Hematopoietic multipotent progenitor cell treated with erythropoietin and hydrocortisone succinate and interleukin-3 and kit ligand, for 6 days (in vitro differentiated cells): ENCODE measurements around the gene RASA4B.

Experiments used
- DNase-seq: peaks from one replicate; pipeline ENCODE4 v3.0.0-alpha.2; 2015

RASA4B gene

DNA sequence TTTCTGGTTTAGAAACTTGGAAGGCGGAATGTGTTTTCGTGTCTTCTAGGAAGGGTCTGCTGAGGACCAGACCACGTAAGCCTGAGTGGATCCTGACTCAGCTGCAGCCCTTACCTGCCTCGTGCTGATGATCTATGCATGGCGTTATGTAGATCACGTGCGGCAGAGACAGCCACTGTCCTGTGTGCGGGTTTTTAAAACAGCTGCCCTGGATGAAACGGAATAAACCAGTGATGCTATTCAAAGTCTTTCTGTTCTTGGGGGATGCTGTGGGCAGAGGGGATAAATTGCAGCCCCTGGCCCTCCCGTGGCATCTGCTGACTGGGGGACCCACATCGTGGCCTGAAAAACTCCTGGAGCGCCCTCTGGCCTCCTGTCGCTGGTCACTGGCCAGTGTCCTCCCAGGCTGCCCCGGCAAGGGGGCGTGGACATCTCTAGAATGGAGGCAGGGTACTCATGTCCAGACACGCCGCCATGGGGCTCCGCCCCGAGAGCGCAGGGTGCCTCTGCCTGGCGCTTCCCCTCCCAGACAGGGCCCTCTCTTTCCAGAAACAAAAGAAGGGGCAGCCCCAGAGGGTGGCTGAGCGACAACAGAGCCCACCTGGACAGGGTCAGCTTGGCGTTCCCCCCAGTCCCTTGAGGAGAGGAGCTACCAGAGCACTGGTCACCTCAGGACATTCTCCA is 66.1 kb downstream of the RASA4B start:
- no peak for DNase-seq

DNA sequence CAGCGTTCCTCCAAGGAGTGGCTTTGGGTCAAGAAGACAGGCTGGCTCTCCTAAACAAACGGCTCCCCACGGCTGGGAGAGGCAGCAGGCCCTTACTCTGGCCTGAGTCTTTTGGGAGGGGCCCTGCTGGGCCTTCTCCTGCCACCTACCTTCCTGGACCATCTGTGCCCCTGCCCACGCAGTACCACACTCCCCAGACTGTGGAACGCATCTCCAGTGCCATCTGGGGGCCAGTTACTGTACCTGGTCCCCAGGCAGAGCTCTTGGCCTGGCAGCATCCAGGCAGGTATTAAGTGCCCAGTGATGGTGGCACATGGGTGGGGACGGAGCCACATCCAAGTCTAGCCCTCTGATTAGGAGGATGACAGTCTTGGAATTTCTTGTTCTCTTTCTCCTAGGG is 67.3 kb downstream of the RASA4B start:
- peak; percentile 58 for DNase-seq

DNA sequence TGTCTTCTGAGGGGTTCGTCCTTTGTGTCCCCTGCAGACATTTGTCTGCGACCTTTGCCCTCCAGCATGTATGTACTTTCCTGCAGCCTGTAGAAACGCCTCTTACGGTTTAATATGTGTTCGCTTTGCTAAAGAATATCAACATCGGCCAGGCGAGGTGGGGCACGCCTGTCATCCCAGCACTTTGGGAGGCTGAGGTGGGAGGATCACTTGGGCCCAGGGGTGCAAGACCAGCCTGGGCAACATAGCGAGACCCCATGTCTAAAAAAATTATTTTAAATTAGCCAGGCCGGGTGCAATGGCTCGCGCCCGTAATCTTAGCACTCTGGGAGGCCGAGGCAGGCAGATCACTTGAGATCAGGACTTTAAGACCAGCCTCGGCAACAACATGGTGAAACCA is 68.4 kb downstream of the RASA4B start:
- DNase-seq = no peak

DNA sequence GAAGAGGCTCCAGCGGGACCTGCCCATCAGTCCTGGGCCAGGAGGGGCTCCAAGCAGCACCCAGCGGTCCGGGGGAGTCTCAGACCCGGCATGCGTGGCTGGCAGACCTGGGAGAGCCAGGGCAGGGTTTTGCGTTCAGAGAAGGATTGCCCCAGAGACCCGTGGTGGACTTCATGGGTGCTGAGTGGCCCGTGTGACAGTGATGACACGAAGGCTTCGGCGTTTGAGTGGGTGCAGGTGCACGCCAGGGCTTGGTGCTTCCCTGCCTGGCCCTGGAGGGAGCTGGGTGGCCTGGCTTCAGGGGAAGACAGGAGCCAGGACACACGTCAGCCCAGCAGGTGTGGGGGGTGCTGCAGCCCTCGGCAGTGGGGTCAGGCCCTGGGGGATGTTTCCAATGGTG is 70.3 kb downstream of the RASA4B start:
- DNase-seq = no peak

DNA sequence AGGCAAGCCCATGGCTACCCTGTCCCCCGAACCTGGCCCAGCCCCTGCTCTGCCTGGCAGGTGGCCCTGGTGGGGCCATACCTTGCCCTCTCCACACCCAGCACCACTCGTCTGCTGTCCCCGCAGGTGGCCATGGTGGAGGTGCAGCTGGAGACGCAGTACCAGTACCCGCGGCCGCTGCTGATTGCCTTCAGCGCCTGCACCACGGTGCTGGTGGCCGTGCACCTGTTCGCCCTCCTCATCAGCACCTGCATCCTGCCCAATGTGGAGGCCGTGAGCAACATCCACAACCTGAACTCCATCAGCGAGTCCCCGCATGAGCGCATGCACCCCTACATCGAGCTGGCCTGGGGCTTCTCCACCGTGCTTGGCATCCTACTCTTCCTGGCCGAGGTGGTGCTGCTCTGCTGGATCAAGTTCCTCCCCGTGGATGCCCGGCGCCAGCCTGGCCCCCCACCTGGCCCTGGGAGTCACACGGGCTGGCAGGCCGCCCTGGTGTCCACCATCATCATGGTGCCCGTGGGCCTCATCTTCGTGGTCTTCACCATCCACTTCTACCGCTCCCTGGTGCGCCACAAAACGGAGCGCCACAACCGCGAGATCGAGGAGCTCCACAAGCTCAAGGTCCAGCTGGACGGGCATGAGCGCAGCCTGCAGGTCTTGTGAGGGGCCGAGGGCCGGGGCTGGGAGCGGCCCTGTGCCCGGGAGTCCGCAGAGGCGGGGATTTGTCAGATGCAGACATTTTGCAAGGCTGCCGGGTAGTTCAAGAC is 71.0 kb downstream of the RASA4B start:
- no peak for DNase-seq

DNA sequence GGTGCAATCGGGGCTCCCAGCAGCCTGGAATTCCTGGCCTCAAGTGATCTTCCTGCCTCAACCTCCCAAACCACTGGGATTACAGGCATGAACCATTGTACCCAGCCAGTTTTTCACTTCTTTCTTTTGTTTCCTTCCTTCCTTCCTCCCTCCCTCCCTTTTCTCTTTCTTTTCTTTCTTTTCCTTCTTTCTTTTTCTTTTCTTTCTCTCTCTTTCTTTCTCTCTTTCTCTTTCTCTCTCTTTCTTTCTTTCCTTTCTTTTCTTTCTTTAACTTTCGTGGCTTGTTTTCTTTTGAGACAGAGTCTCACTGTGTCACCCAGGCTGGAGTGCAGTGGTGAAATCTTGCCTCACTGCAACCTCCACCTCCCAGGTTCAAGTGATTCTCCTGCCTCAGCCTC is 71.9 kb downstream of the RASA4B start:
- no peak for DNase-seq

DNA sequence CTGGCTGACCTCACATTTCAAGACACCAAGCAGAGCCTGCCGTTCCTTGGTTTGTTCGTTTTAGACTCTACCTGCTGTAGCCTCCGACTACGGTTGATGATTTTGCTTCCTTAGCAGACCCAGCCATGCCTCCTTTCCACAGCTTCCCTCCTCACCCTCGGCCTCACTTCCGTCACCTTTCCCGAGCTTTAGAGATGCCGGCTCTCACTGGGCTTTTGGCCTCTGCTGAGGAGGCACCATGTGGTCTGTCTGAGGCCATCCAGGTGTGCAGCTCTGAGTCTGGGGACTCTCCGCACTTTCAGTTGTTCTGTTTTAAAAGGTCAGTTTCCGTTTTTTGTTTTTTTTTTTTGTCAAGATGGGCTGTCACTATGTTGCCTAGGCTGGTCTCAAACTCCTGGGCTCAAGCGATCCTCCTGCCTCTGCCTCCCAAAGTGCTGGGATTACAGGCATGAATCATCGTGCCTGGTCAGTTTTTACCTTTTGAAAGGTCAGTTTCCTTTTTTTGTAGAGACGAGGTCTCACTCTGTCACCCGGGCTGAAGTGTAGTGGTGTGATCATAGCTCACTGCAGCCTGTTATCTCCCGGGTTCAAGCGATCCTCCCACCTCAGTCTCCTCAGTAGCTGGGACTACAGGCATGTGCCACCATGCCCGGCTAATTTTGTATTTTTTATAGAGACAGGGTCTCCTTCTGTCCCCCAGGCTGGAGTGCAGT is 72.5 kb downstream of the RASA4B start:
- no peak for DNase-seq

DNA sequence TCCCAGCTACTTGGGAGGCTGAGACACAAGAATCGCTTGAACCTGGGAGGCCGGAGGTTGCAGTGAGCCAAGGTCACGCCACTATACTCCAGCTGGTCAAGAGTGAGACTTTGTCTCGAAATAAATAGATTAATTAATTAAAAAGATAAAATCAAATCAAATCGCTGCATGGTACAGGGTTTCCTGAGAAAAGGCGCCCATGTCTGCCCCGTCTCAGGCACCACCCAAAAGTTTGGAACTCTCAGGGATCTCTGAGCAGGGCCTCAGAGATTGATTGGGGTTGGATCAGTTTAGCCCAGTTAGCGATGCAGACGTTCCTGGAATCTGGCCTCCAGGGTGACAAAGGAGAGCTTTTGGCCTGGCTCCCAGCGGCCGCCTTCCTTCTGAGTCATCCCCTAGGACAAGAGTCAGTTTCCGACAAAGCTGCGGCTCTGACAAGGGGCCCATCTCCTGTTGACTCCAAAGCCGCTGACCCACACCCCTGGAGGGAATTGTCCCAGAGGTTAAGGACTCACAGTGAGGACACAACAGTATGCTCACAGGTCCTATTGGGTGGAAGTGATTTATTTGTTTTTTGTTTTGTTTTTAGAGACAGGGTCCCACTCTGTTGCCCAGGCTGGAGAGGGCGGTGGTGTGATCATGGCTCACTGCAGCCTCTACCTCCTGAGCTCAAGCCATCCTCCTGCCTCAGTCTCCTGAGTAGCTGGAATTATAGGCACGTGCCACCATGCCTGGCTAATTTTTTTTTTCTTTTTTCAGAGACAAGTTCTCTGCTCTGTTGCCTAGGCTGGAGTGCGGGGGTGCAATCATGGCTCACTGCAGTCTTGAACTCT is 77.4 kb downstream of the RASA4B start:
- no peak for DNase-seq

DNA sequence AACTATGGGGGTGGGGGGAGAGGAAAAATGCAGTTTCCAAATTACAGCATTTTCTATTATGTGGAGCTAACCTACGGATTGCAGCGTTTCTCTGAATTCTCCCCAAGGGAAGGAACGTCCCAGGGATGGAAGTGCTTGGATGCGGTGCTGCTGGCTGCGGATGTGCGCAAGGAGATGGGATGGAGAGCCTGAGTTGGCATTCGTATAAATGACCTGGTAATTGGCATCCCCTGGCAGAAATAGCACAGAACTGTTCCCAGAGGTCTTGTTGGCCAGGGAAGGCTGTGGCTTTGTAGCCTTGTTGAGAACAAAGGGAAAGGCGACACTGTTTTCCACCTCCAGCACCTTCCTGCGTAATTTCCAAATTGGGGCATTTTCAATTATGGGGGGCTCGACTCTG is 81.5 kb downstream of the RASA4B start:
- DNase-seq = no peak

DNA sequence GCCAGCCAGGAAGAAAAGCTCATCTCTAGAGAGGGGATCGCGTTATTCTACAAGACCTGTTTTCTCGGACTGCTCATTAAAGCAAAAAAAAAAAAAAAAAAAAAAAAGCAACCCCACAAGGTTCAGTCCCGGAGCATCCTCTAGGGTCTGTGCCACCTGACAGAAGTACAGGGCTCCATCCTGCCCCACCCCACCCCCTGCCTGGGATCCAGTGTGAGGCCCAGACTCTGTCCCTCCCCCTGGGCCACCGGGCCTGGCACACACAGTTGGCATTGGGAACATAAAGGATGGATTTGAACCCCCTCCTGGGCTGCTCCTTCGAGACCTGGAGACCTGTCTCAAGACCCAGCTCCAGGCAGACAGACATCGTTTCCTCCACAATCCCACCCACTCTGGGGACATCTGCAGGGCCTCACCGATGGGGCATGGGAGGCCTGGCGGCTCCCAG is 83.5 kb downstream of the RASA4B start:
- DNase-seq = no peak

DNA sequence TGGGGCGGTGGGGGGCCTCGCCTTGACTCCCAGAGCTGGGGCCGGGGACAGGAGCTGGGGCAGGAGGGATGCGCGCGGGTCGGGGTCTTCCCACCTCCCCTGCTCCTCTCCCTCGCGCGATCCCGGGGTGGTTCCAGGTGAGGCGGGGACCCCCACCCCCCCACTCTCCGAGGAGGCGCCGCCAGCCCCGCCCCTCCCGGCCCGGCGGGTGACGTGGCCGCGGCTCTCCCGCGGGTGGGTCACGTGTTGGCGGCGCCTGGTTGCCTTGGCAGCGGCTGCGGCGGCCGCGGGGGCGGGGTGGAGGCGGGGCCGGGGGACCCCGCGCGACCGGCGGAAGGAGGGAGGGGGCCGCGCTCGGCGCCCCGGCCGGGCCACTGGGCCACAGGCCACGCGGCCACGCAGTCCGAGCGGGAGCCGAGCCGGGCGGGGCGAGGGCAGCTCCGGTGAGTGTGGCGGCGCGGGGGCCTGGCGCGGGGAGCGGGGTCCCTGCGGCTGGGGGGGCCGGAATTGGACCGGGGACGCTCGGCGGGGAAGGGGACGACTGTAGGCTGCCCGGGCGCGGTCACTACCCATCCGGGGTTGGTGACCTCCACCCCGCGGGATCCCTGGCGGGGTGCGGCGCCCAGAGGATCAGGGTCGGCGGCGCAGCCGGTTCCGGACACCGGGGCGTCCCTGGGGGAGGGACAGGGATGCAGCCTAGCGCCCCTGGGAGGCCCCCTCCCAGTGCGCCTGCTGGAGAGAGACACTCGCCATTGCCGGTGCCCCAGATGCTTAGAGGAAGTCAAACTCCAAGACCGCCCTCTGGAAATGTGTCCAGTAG is 84.1 kb downstream of the RASA4B start, which contains the start of gene ORAI2:
TSS of gene ORAI2 (plus strand) at position 357 of the 820 bp plus-strand sequence. CDS start 5,382 bp downstream, outside the sequence.
- DNase-seq = peak; percentile 78
